ENCODE data around the gene HOXD10. TPM values are rescaled to one million over a fixed set of nuclear protein-coding genes. Genes with fewer than 3 reads are reported as not detected.

The HOXD10 gene
- total RNA-seq, 1 experiment from 2014 or later = 88.6 TPM

- H3K36me3 ChIP-seq (ENCODE audit: insufficient read depth, low read length, poor library complexity, severe bottlenecking) = peaks cover 37% of the 10 kb centered on the region
- peak overlapping the region; percentile 71 for H3K4me3 ChIP-seq (ENCODE audit: low read depth, low read length, poor library complexity, severe bottlenecking)
- intact Hi-C loops (cut with micrococcal nuclease; ENCODE audit: unreplicated experiment) = loop anchor here (5.0 to 10.0 kb wide), 4 partner anchors 427 to 1630 kb away; no protein-coding TSS in a partner anchor
- H3K27ac ChIP-seq (ENCODE audit: low read depth, low read length, poor library complexity, severe bottlenecking) = peak overlapping the region; percentile 98
- peak; percentile 21 for DNase-seq (ENCODE audit: low spot score)
- H3K27me3 ChIP-seq (replicated peaks; ENCODE audit: insufficient read depth, low read depth, low read length, poor library complexity) = no peaks in the 10 kb centered on the region
- H3K9me3 ChIP-seq (ENCODE audit: low read depth, low read length, poor library complexity, severe bottlenecking) = no peaks in the 10 kb centered on the region
- ChIA-PET CTCF (interaction anchor here (0.6 kb wide), 1 partner anchor 1023 kb away, joined by 4 read pairs; no protein-coding TSS in a partner anchor), POLR2A (ENCODE audit: low non-redundant PET) (interaction anchor here (0.7 kb wide), 1 partner anchor 1025 kb away, joined by 4 read pairs; no protein-coding TSS in a partner anchor)
- TF ChIP-seq CTCF (conservative IDR thresholded peaks at IDR 0.05; ENCODE audit: low read depth, low read length) = no peak
- TF ChIP-seq EZH2 (IDR thresholded peaks at IDR 0.05; ENCODE audit: borderline replicate concordance, low read depth, low read length, poor library complexity, severe bottlenecking) = no peak
- H3K4me1 ChIP-seq (ENCODE audit: insufficient read depth, low read length, poor library complexity, severe bottlenecking) = peaks cover 54% of the 10 kb centered on the region
- BruUV-seq (replicated peaks) = no TSS peak
Measured at GRCh38 chr2:176124947-176125771, 8.6 kb downstream of the HOXD10 start.

GRCh38 chr2:176125772-176126054 is 9.1 kb downstream of the HOXD10 start:
- H3K27ac ChIP-seq (ENCODE audit: low read depth, low read length, poor library complexity, severe bottlenecking) = peak overlapping the region; percentile 98
- peak; percentile 41 for DNase-seq (ENCODE audit: low spot score)
- H3K4me3 ChIP-seq (ENCODE audit: low read depth, low read length, poor library complexity, severe bottlenecking) = peak overlapping the region; percentile 71
- no peaks in the 10 kb centered on the region for H3K9me3 ChIP-seq (ENCODE audit: low read depth, low read length, poor library complexity, severe bottlenecking)
- H3K27me3 ChIP-seq (replicated peaks; ENCODE audit: insufficient read depth, low read depth, low read length, poor library complexity) = no peaks in the 10 kb centered on the region
- ChIA-PET POLR2A (ENCODE audit: low non-redundant PET) (interaction anchor here (0.7 kb wide), 1 partner anchor 1024 kb away, joined by 4 read pairs; no protein-coding TSS in a partner anchor), CTCF (no interaction called here)
- no TSS peak for BruUV-seq (replicated peaks)
- intact Hi-C loops (cut with micrococcal nuclease; ENCODE audit: unreplicated experiment) = loop anchor here (2.0 to 10.0 kb wide), 5 partner anchors 427 to 1629 kb away; no protein-coding TSS in a partner anchor
- peaks cover 49% of the 10 kb centered on the region for H3K4me1 ChIP-seq (ENCODE audit: insufficient read depth, low read length, poor library complexity, severe bottlenecking)
- peaks cover 32% of the 10 kb centered on the region for H3K36me3 ChIP-seq (ENCODE audit: insufficient read depth, low read length, poor library complexity, severe bottlenecking)
- no peak for TF ChIP-seq CTCF (conservative IDR thresholded peaks at IDR 0.05; ENCODE audit: low read depth, low read length)
- no peak for TF ChIP-seq EZH2 (IDR thresholded peaks at IDR 0.05; ENCODE audit: borderline replicate concordance, low read depth, low read length, poor library complexity, severe bottlenecking)

DNA sequence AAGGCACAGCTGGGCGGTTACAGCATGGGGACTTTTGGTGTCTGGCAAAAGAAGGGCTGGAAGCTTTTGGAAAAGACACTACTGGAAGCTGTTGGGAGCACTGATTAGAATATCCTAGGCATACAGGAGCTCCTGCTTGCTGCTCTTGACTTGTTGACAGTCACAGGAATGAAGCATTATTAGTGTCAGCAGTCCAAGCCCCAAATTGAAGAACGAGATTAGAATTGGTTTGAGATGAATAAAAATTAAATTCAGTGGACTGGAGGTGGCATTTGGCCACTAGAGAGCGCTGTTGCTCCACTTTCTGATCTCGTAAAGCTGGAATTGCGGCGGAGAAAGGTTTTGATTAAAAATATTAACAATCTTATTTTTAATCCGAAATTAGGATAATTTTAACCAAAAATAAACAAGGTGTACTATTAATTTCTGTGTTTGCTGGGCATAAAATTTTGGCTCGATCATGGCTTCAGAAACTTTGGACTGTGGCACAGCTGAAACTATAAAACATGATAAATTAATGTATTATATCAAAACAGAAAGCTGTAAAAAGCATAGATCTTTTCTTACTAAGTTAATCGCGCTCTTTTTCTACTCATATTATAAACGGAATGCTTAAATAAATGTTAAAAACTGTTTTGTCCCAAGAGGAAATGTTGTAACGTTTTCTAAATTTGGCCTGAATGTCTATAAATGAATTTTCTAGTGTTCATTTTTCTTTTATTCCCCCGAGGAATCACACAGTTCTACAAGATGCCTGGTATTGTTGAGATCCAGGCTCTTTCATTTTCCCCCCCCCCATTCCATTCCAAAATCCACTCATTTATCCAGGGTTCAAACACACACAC is 10.6 kb downstream of the HOXD10 start:
- peak overlapping the region; percentile 62 for H3K4me3 ChIP-seq (ENCODE audit: low read depth, low read length, poor library complexity, severe bottlenecking)
- no TSS peak for BruUV-seq (replicated peaks)
- DNase-seq (ENCODE audit: low spot score) = peak; percentile 87
- TF ChIP-seq CTCF (conservative IDR thresholded peaks at IDR 0.05; ENCODE audit: low read depth, low read length) = peak; percentile 93
- no peak for TF ChIP-seq EZH2 (IDR thresholded peaks at IDR 0.05; ENCODE audit: borderline replicate concordance, low read depth, low read length, poor library complexity, severe bottlenecking)
- H3K4me1 ChIP-seq (ENCODE audit: insufficient read depth, low read length, poor library complexity, severe bottlenecking) = peaks cover 38% of the 10 kb centered on the region
- CTCF ChIA-PET = interaction anchor here (0.6 to 2.5 kb wide), 16 partner anchors 9 to 1037 kb away, joined by 3 to 24 read pairs (median 4); no protein-coding TSS in a partner anchor
- peak overlapping the region; percentile 98 for H3K27ac ChIP-seq (ENCODE audit: low read depth, low read length, poor library complexity, severe bottlenecking)
- H3K36me3 ChIP-seq (ENCODE audit: insufficient read depth, low read length, poor library complexity, severe bottlenecking) = peaks cover 23% of the 10 kb centered on the region
- H3K9me3 ChIP-seq (ENCODE audit: low read depth, low read length, poor library complexity, severe bottlenecking) = no peaks in the 10 kb centered on the region
- POLR2A ChIA-PET (ENCODE audit: low non-redundant PET) = interaction anchor here (0.5 to 0.7 kb wide), 3 partner anchors 15 to 634 kb away, joined by 3 to 4 read pairs (median 4); no protein-coding TSS in a partner anchor
- intact Hi-C loops (cut with micrococcal nuclease; ENCODE audit: unreplicated experiment) = loop anchor here (2.0 to 10.0 kb wide), 5 partner anchors 425 to 1628 kb away; no protein-coding TSS in a partner anchor
- no peaks in the 10 kb centered on the region for H3K27me3 ChIP-seq (replicated peaks; ENCODE audit: insufficient read depth, low read depth, low read length, poor library complexity)
